ENCODE results near the gene RBM3.

The RBM3 gene

GRCh38 chrX:48613502-48614160 lies 39.3 kb downstream of the RBM3 start:
- DNase-seq (ENCODE audit: extremely low read depth, insufficient read length), result no peak

DNA sequence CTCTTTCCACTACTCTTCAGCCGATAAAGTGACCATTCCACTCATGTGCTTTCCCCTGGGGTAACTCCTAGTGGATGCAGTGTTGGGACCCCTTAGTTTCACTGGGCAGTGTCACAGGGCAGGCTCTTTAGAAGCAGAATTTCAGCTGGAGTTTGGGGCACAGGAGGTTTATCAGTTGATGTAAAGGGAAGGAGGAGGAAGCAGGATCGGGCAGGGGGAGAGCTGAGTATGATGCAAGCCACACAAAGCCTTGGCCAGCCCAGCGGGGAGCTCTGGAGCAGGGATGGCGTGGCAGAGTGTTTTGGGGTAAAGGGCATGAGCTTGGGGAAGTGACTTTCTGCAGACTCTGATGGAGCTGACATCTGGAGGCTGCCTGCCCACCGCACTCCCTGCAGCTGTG lies 42.3 kb downstream of the RBM3 start:
- TF ChIP-seq, protein P1, sequence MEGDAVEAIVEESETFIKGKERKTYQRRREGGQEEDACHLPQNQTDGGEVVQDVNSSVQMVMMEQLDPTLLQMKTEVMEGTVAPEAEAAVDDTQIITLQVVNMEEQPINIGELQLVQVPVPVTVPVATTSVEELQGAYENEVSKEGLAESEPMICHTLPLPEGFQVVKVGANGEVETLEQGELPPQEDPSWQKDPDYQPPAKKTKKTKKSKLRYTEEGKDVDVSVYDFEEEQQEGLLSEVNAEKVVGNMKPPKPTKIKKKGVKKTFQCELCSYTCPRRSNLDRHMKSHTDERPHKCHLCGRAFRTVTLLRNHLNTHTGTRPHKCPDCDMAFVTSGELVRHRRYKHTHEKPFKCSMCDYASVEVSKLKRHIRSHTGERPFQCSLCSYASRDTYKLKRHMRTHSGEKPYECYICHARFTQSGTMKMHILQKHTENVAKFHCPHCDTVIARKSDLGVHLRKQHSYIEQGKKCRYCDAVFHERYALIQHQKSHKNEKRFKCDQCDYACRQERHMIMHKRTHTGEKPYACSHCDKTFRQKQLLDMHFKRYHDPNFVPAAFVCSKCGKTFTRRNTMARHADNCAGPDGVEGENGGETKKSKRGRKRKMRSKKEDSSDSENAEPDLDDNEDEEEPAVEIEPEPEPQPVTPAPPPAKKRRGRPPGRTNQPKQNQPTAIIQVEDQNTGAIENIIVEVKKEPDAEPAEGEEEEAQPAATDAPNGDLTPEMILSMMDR (IDR thresholded peaks at IDR 0.05; ENCODE audit: insufficient read depth, low read length, poor library complexity, severe bottlenecking), result no peak
- no peaks in the 10 kb centered on the region for H3K27me3 ChIP-seq (replicated peaks; ENCODE audit: control insufficient read depth, insufficient read depth, low read length)
- no peak for DNase-seq (ENCODE audit: extremely low read depth, insufficient read length)

More at GRCh38 chrX:48613502-48614160, 39.3 kb downstream of the RBM3 start:
- Histone ChIP-seq H3K27me3 (replicated peaks; ENCODE audit: control insufficient read depth, insufficient read depth, low read length) (no peaks in the 10 kb centered on the region), H3K36me3 (ENCODE audit: control insufficient read depth, insufficient read depth, low read length) (no peaks in the 10 kb centered on the region), H3K4me3 (replicated peaks; ENCODE audit: low read depth, low read length) (no peak overlapping the region)
- TF ChIP-seq, protein P1 (IDR thresholded peaks at IDR 0.05; ENCODE audit: insufficient read depth, low read length, poor library complexity, severe bottlenecking), result no peak

GRCh38 chrX:48617542-48618340 lies 43.5 kb downstream of the RBM3 start:
- H3K27me3 ChIP-seq (replicated peaks; ENCODE audit: control insufficient read depth, insufficient read depth, low read length), result no peaks in the 10 kb centered on the region
- H3K4me3 ChIP-seq (replicated peaks; ENCODE audit: low read depth, low read length), result no peak overlapping the region
- TF ChIP-seq, protein P1 (IDR thresholded peaks at IDR 0.05; ENCODE audit: insufficient read depth, low read length, poor library complexity, severe bottlenecking), result no peak
- no peak for DNase-seq (ENCODE audit: extremely low read depth, insufficient read length)
- H3K36me3 ChIP-seq (ENCODE audit: control insufficient read depth, insufficient read depth, low read length), result no peaks in the 10 kb centered on the region

More for the DNA sequence above, 42.3 kb downstream of the RBM3 start:
- Histone ChIP-seq H3K36me3 (ENCODE audit: control insufficient read depth, insufficient read depth, low read length) (no peaks in the 10 kb centered on the region), H3K4me3 (replicated peaks; ENCODE audit: low read depth, low read length) (no peak overlapping the region)

- Histone ChIP-seq H3K4me3 (replicated peaks; ENCODE audit: low read depth, low read length) (no peak overlapping the region), H3K36me3 (ENCODE audit: control insufficient read depth, insufficient read depth, low read length) (no peaks in the 10 kb centered on the region), H3K27me3 (replicated peaks; ENCODE audit: control insufficient read depth, insufficient read depth, low read length) (no peaks in the 10 kb centered on the region)
- DNase-seq (ENCODE audit: extremely low read depth, insufficient read length), result no peak
- TF ChIP-seq, protein P1 (IDR thresholded peaks at IDR 0.05; ENCODE audit: insufficient read depth, low read length, poor library complexity, severe bottlenecking), result no peak
Observed at GRCh38 chrX:48626401-48627298, 52.4 kb downstream of the RBM3 start.

Data from GM06990 (cell line).